SK-MEL-5 (cell line): ENCODE data around the gene UBE2L6. TPM values are rescaled to one million over a fixed set of nuclear protein-coding genes. Genes with fewer than 3 reads are reported as not detected.
A peak's percentile ranks its signal among the peaks of the same experiment; 100 is the strongest.

Source experiments
- DNase-seq: peaks from one replicate; pipeline ENCODE4 v3.0.0-alpha.2; 2016; ENCODE audit warnings: low read depth, low spot score
- in situ Hi-C: cut with HindIII; loops from 2 replicates; pipeline ENCODE4 v1.10.0; 2016; ENCODE audit warnings: low sequenced_read_pairs, high pct_unique_total_duplicates, low pct_unique_long_range_greater_than_20kb
- total RNA-seq: library from RNA; depleted of rRNA; stranded (reverse); fragments of >200 nt; shearing (Covaris generic); gene quantifications from 2 replicates; pipeline ENCODE4 v1.2.3, GENCODE V29; 2014

The UBE2L6 gene
- total RNA-seq, 1 experiment from 2014 or later: 17.0 TPM

- in situ Hi-C loops: no loop called here
- DNase-seq: no peak
Measured at GRCh38 chr11:57584341-57584740, 16.9 kb upstream of the UBE2L6 start.

- in situ Hi-C loops: no loop called here
- no peak for DNase-seq
Measured at GRCh38 chr11:57574061-57574460, 6.6 kb upstream of the UBE2L6 start.

GRCh38 chr11:57571606-57572005 is 4.1 kb upstream of the UBE2L6 start:
- in situ Hi-C loops: no loop called here
- DNase-seq: no peak

GRCh38 chr11:57568330-57568766 is 876 bp upstream of the UBE2L6 start:
- in situ Hi-C loops: no loop called here

GRCh38 chr11:57566905-57567514 is 462 bp downstream of the UBE2L6 start:
- in situ Hi-C loops: no loop called here
- no peak for DNase-seq

More at GRCh38 chr11:57568330-57568766, 876 bp upstream of the UBE2L6 start:
- DNase-seq: peak; percentile 71

GRCh38 chr11:57566005-57566904 is 1.2 kb downstream of the UBE2L6 start:
- DNase-seq: peak; percentile 14
- in situ Hi-C loops: no loop called here

GRCh38 chr11:57562596-57562995 is 4.9 kb downstream of the UBE2L6 start:
- DNase-seq: no peak
- in situ Hi-C loops: no loop called here

- DNase-seq: no peak
- in situ Hi-C loops: no loop called here
Measured at GRCh38 chr11:57560146-57560545, 7.3 kb downstream of the UBE2L6 start.

- no peak for DNase-seq
- in situ Hi-C loops: no loop called here
Measured at GRCh38 chr11:57556041-57556440, 11.4 kb downstream of the UBE2L6 start.

GRCh38 chr11:57555393-57555792 is 12.1 kb downstream of the UBE2L6 start:
- DNase-seq: no peak

GRCh38 chr11:57552479-57552878 is 15.0 kb downstream of the UBE2L6 start:
- no peak for DNase-seq
- in situ Hi-C loops: no loop called here

More at GRCh38 chr11:57555393-57555792, 12.1 kb downstream of the UBE2L6 start:
- in situ Hi-C loops: no loop called here

GRCh38 chr11:57551941-57552340 is 15.5 kb downstream of the UBE2L6 start:
- DNase-seq: no peak
- in situ Hi-C loops: no loop called here

GRCh38 chr11:57549983-57550382 is 17.5 kb downstream of the UBE2L6 start:
- no peak for DNase-seq
- in situ Hi-C loops: no loop called here

- DNase-seq: no peak
- in situ Hi-C loops: no loop called here
Measured at GRCh38 chr11:57547854-57548377, 19.6 kb downstream of the UBE2L6 start.

- DNase-seq: peak; percentile 28
- in situ Hi-C loops: no loop called here
Measured at GRCh38 chr11:57546869-57547475, 20.5 kb downstream of the UBE2L6 start.

- in situ Hi-C loops: no loop called here
Measured at GRCh38 chr11:57546451-57546850, 21.0 kb downstream of the UBE2L6 start.

GRCh38 chr11:57545883-57546282 is 21.6 kb downstream of the UBE2L6 start:
- no peak for DNase-seq
- in situ Hi-C loops: no loop called here

More at GRCh38 chr11:57546451-57546850, 21.0 kb downstream of the UBE2L6 start:
- DNase-seq: no peak

- in situ Hi-C loops: no loop called here
- DNase-seq: no peak
Measured at GRCh38 chr11:57544566-57544965, 22.9 kb downstream of the UBE2L6 start.
